SKM-1 treated with dmso at 0.1 percent for 144 hours (cell line): ENCODE measurements around the gene WASHC1.
"Not testable (repeated sequence)": the region's sequence is repeated elsewhere in the genome, so short reads cannot be mapped to it uniquely, and the experiment has no call there.

Experiments used
- DNase-seq: peaks from one replicate; lab custom pipeline; 2025; ENCODE audit not compliant: unreplicated experiment; lab: John Stamatoyannopoulos, UW

Gene WASHC1

GRCh38 chr9:14129-14809 is 15.0 kb downstream of the WASHC1 start:
- DNase-seq: not testable (repeated sequence)

- DNase-seq: not testable (repeated sequence)
These were observed 18.1 kb downstream of the WASHC1 start for GRCh38 chr9:11206-11605.

GRCh38 chr9:10653-11053 is 18.6 kb downstream of the WASHC1 start:
- DNase-seq: not testable (repeated sequence)

GRCh38 chr9:10207-10606 is 19.0 kb downstream of the WASHC1 start:
- not testable (repeated sequence) for DNase-seq
